Measurements from ENCODE around the gene SGK1.

DNA sequence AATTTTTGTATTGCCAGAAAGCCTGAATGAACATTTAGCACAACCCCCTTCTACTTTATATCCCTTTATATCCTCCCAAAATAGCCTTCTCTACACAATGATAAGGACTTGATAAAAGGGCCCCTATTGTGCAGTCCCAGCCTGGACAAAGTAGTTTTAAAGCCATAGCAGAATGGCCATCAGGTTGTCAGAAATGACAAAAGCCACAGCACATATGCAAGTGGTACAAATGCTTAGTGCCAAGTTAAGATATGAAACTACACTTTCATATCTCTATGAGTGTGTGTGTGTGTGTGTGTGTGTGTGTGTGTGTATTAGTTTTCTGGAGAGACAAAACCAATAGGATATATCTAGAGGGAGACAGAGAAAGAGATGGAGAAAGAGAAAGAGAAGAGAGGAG, 132.6 kb downstream of the SGK1 start:
- TF ChIP-seq, protein P1, sequence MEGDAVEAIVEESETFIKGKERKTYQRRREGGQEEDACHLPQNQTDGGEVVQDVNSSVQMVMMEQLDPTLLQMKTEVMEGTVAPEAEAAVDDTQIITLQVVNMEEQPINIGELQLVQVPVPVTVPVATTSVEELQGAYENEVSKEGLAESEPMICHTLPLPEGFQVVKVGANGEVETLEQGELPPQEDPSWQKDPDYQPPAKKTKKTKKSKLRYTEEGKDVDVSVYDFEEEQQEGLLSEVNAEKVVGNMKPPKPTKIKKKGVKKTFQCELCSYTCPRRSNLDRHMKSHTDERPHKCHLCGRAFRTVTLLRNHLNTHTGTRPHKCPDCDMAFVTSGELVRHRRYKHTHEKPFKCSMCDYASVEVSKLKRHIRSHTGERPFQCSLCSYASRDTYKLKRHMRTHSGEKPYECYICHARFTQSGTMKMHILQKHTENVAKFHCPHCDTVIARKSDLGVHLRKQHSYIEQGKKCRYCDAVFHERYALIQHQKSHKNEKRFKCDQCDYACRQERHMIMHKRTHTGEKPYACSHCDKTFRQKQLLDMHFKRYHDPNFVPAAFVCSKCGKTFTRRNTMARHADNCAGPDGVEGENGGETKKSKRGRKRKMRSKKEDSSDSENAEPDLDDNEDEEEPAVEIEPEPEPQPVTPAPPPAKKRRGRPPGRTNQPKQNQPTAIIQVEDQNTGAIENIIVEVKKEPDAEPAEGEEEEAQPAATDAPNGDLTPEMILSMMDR (IDR thresholded peaks at IDR 0.05; ENCODE audit: low read depth, low read length) = no peak
- no peak for TF ChIP-seq POLR2A (IDR thresholded peaks at IDR 0.05; ENCODE audit: extremely low read depth, insufficient read length)
- no peak for TF ChIP-seq MAX (IDR thresholded peaks at IDR 0.05; ENCODE audit: low read depth, low read length)
- no peak for TF ChIP-seq MYC (IDR thresholded peaks at IDR 0.05; ENCODE audit: low read depth, low read length)
